GM12878 (cell line): ENCODE measurements around the gene C12orf60. TPM values are rescaled to one million over a fixed set of nuclear protein-coding genes. Genes with fewer than 3 reads are reported as not detected.

Source experiments
- ATAC-seq: fragments of 200-7000 bp; cut with Tn5 transposase; 3 replicates; pipeline ENCODE4 v1.9.1; 2020; ENCODE audit warnings: mild to moderate bottlenecking, moderate library complexity
- BruUV-seq: library from RNA; stranded (reverse); fragments of 400-500 nt; replicated peaks from 2 replicates; lab custom pipeline; 2021; lab: Mats Ljungman, UMichigan
- CTCF ChIA-PET: fragments of 300-600 bp; sonication (Branson Sonifier 250); formaldehyde crosslinking; extraction: SDS; loops from one replicate; lab custom pipeline; 2021; ENCODE audit warnings: inconsistent platforms; lab: Yijun Ruan, JAX
- POLR2A ChIA-PET: fragments of 350-600 bp; formaldehyde crosslinking; extraction: SDS; loops from one replicate; lab custom pipeline; 2021; ENCODE audit warnings: inconsistent platforms; lab: Charles Lee
- RAD21 ChIA-PET: fragments of 300-600 bp; sonication (Branson Sonifier 250); formaldehyde crosslinking; loops from one replicate; lab custom pipeline; 2023; ENCODE audit warnings: antibody characterized with exemption; ENCODE audit not compliant: unreplicated experiment; lab: Charles Lee
- SMC1A ChIA-PET: fragments of 300-600 bp; sonication (Branson Sonifier 250); formaldehyde crosslinking; loops from one replicate; lab custom pipeline; 2023; ENCODE audit not compliant: unreplicated experiment, uncharacterized antibody; lab: Charles Lee
- DNase-seq: peaks from one replicate; pipeline ENCODE4 v3.0.0-alpha.2; 2011; ENCODE audit warnings: low read depth, low spot score
- FAIRE-seq: peaks from 3 replicates; lab custom pipeline; 2011; peaks lifted over from hg19 to GRCh38; lab: Jason Lieb, UNC
- H2AFZ ChIP-seq: 2 replicates; pipeline ENCODE4 v1.6.0; 2011; ENCODE audit warnings: low read depth, low read length, control low read depth; ENCODE audit not compliant: control insufficient read depth
- H3K27ac ChIP-seq: 2 replicates; pipeline ENCODE4 v1.5.1; 2011; ENCODE audit warnings: control low read depth; ENCODE audit not compliant: control insufficient read depth, insufficient read depth
- H3K27me3 ChIP-seq, 2 experiments: replicated peaks in 1 of 2; 2 replicates each; pipeline versions ENCODE4 v1.6.0 to v1.6.1; 2011; ENCODE audit warnings: low read length in 1 of 2; ENCODE audit not compliant: control insufficient read depth in 2 of 2, insufficient read depth in 2 of 2
- H3K36me3 ChIP-seq, 2 experiments: 2 replicates each; pipeline ENCODE4 v1.5.1; 2011; ENCODE audit warnings: low read length in 1 of 2; ENCODE audit not compliant: control insufficient read depth in 2 of 2, insufficient read depth in 2 of 2
- H3K4me1 ChIP-seq: 2 replicates; pipeline ENCODE4 v1.6.1; 2011; ENCODE audit warnings: mild to moderate bottlenecking, low read length, moderate library complexity, mixed read lengths; ENCODE audit not compliant: control insufficient read depth, insufficient read depth
- H3K4me2 ChIP-seq: 2 replicates; pipeline ENCODE4 v1.6.0; 2011; ENCODE audit warnings: control low read depth; ENCODE audit not compliant: control insufficient read depth, insufficient read depth
- H3K4me3 ChIP-seq: fragments of 200-600 bp; sonication (generic); 2 replicates; pipeline ENCODE4 v1.5.1; 2016
- H3K79me2 ChIP-seq: 2 replicates; pipeline ENCODE4 v1.6.0; 2011; ENCODE audit warnings: low read length; ENCODE audit not compliant: control insufficient read depth, insufficient read depth
- H3K9ac ChIP-seq: 2 replicates; pipeline ENCODE4 v1.8.0; 2011; ENCODE audit warnings: low read length, control low read depth, mixed read lengths; ENCODE audit not compliant: control insufficient read depth, insufficient read depth
- H3K9me3 ChIP-seq: replicated peaks from 3 replicates; pipeline ENCODE4 v1.5.1; 2011; ENCODE audit warnings: mild to moderate bottlenecking, low read length; ENCODE audit not compliant: control insufficient read depth, insufficient read depth
- H4K20me1 ChIP-seq: 2 replicates; pipeline ENCODE4 v1.6.0; 2011; ENCODE audit not compliant: control insufficient read depth, insufficient read depth
- BHLHE40 ChIP-seq, 2 experiments: fragments of 450-650 bp in 1 of 2; IDR thresholded peaks; 2 replicates each; pipeline ENCODE4 v1.6.1; 2011 to 2017; ENCODE audit warnings: low read depth in 2 of 2, borderline replicate concordance in 1 of 2, improper control_type of control experiment in 1 of 2, low read length in 1 of 2, mild to moderate bottlenecking in 1 of 2
- FOXK2 ChIP-seq: fragments of 450-650 bp; IDR thresholded peaks from 2 replicates; pipeline ENCODE4 v1.6.1; 2017; ENCODE audit warnings: mild to moderate bottlenecking, moderate library complexity
- HDGF ChIP-seq: fragments of 450-650 bp; IDR thresholded peaks from 2 replicates; pipeline ENCODE4 v1.6.1; 2016; ENCODE audit warnings: antibody characterized with exemption
- STAT3 ChIP-seq: IDR thresholded peaks from 2 replicates; pipeline ENCODE4 v1.6.1; 2011; ENCODE audit warnings: low read depth, low read length, improper control_type of control experiment
- TAF1 ChIP-seq: IDR thresholded peaks from 2 replicates; pipeline ENCODE4 v1.6.1; 2011; ENCODE audit warnings: mild to moderate bottlenecking, low read depth, low read length, borderline replicate concordance
- TCF12 ChIP-seq: IDR thresholded peaks from 2 replicates; pipeline ENCODE4 v1.6.1; 2011; ENCODE audit warnings: low read depth, mild to moderate bottlenecking, low read length
- TCF3 ChIP-seq: IDR thresholded peaks from 2 replicates; pipeline ENCODE4 v1.6.1; 2012; ENCODE audit warnings: low read depth, mild to moderate bottlenecking, low read length, borderline replicate concordance; ENCODE audit not compliant: insufficient read depth
- YBX1 ChIP-seq: fragments of 450-650 bp; IDR thresholded peaks from 2 replicates; pipeline ENCODE4 v1.6.1; 2016; ENCODE audit warnings: antibody characterized with exemption
- ZBED1 ChIP-seq: IDR thresholded peaks from 2 replicates; pipeline ENCODE4 v1.6.1; 2016; ENCODE audit warnings: borderline replicate concordance
- ZNF384 ChIP-seq: IDR thresholded peaks from 2 replicates; pipeline ENCODE4 v1.6.1; 2012; ENCODE audit warnings: low read depth, mild to moderate bottlenecking, low read length, improper control_type of control experiment, borderline replicate concordance
- ZSCAN29 ChIP-seq: fragments of 450-650 bp; IDR thresholded peaks from 2 replicates; pipeline ENCODE4 v1.6.1; 2017; ENCODE audit warnings: mild to moderate bottlenecking, moderate library complexity
- WGBS: methylation state at CpG from one replicate; pipeline ENCODE4 v1.1.6; 2016; ENCODE audit warnings: low lambda C conversion rate; ENCODE audit not compliant: insufficient replicate concordance, insufficient coverage; ENCODE audit errors: missing lambda C conversion rate; 5-methylcytosine and 5-hydroxymethylcytosine counted together
- in situ Hi-C: fragments of 300-500 bp; cut with MboI; formaldehyde crosslinking; loops from 9 replicates; pipeline ENCODE4 v1.14.3; 2018; ENCODE audit warnings: mixed read lengths
- intact Hi-C: fragments of 100-400 bp; cut with micrococcal nuclease; formaldehyde crosslinking; loops from one replicate; pipeline ENCODE4 v1.14.2; 2022; ENCODE audit not compliant: unreplicated experiment
- polyA plus RNA-seq, 11 experiments: library from polyadenylated mRNA; depleted of rRNA in 4 of 11; unstranded in 6 of 11; stranded (reverse) in 5 of 11; fragments of >200 nt; fragmentation: Nextera tagmentation in 4 of 11; fragmentation: Illumina TruSeq in 1 of 11; extraction: Ambion mirVana in 4 of 11; extraction: Trizol in 1 of 11; gene quantifications; 1 replicate in 1 of 11; 2 replicates in 10 of 11; pipeline versions ENCODE4 v1.2.1 to v1.2.3, GENCODE V29; 2011 to 2016; ENCODE audit warnings: inconsistent platforms in 2 of 11, missing spikeins in 2 of 11, low read depth in 1 of 11
- total RNA-seq, 4 experiments: library from RNA; depleted of rRNA in 3 of 4; stranded (reverse); fragments of >200 nt in 3 of 4; fragmentation: Illumina TruSeq in 1 of 4; extraction: Trizol in 1 of 4; gene quantifications; 2 replicates each; pipeline versions ENCODE4 v1.2.1 to v1.2.3, GENCODE V29; 2013 to 2021
- TF ChIP-seq, protein P1 (sequence below): fragments of 450-650 bp; IDR thresholded peaks from 2 replicates; pipeline ENCODE4 v1.6.1; 2017; ENCODE audit warnings: mild to moderate bottlenecking, moderate library complexity

C12orf60 gene
- total and polyA plus RNA-seq, 10 of the 15 experiments (the other 5 are each of a cell fraction or from before 2014, with no cell fraction given) = 1.8 to 7.2 (median 3.2) TPM

DNA sequence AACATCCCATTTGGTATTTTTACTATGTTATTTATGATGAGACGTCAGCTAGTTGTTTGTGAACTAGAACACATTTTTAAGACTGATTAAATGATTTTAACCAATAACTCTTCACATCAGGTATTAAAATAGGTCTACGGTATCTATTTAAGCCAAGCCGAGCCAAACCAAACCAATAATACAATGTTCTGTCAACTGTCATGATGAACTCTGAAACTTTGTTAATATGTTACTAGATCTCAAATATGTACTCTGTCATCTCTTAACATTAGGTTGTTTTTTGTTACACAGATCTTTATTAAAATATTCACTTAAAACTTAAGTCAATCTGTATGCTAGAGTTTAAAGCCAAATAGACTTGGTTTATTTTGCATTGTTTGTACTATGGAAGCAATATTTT, 38.8 kb downstream of the C12orf60 start (continued):
- no peak for TF ChIP-seq ZNF384
- TF ChIP-seq BHLHE40 (IDR thresholded peaks at IDR 0.05; ENCODE audit: borderline replicate concordance in 1 of 2, low read depth in 2 of 2, low read length in 1 of 2) = no peak
- TF ChIP-seq FOXK2 = no peak
- TF ChIP-seq ZBED1 = no peak
- TF ChIP-seq ZSCAN29 = no peak

DNA sequence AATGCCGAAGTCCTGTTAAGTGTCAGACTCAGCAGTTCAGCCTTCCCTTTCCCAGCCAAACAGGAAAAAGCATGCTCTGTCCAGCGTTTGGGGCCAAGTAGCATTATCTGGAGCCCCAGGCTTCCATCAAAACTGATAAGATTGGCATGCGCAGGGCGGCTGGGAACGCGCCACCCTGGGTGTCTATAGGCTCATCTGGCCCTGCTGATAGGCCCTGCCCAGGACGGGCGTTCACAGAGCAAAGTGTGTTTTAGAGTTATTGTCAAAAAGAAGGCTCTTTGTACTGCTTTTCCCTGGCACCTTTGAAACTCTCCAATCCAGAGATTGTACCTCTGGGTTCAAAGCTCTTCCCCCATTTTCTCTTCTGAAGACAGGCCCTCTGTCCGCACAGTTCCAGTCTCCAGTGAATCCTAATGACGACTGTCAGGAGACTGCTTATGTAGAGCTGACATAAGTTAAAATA, 40.0 kb downstream of the C12orf60 start, which contains the start of gene ART4:
Gene ART4, minus strand, starts transcription at position 102 of the 463 bp plus-strand sequence. CDS start 413 bp downstream, outside the sequence.
- ChIA-PET SMC1A (interaction anchor here (15.6 kb wide), 1 partner anchor 153 kb away, joined by 242 read pairs; no protein-coding TSS in a partner anchor), RAD21 (interaction anchor here (1.6 to 1.9 kb wide), 2 partner anchors 152 to 154 kb away, joined by 5 to 6 read pairs; no protein-coding TSS in a partner anchor), CTCF (interaction anchor here (1.3 to 2.3 kb wide), 2 partner anchors 120 to 152 kb away, joined by 6 to 8 read pairs; no protein-coding TSS in a partner anchor), POLR2A (no interaction called here)
- Histone ChIP-seq H4K20me1 (no peaks in the 10 kb centered on the region), H3K4me2 (no peak within 1 kb of the TSS), H3K9me3 (no peaks in the 10 kb centered on the region), H3K79me2 (no peaks in the 10 kb centered on the region), H3K9ac (no peak within 1 kb of the TSS), H3K36me3 (no peaks in the 10 kb centered on the region), H3K27me3 (no peaks in the 10 kb centered on the region; a peak in 1 of 4 replicates), H3K4me3 (no peak within 1 kb of the TSS), H3K27ac (no peak within 1 kb of the TSS), H3K4me1 (no peaks in the 10 kb centered on the region), H2AFZ (no peak within 1 kb of the TSS)
- intact Hi-C loops (loop anchor here (5.0 kb wide), 1 partner anchor 379 kb away; the partner anchor contains the start of gene RERG), in situ Hi-C loops (no loop called here)
- BruUV-seq = no TSS peak
- FAIRE-seq = no peak
- ATAC-seq = no peak
- DNase-seq = no peak
- TF ChIP-seq, protein P1, sequence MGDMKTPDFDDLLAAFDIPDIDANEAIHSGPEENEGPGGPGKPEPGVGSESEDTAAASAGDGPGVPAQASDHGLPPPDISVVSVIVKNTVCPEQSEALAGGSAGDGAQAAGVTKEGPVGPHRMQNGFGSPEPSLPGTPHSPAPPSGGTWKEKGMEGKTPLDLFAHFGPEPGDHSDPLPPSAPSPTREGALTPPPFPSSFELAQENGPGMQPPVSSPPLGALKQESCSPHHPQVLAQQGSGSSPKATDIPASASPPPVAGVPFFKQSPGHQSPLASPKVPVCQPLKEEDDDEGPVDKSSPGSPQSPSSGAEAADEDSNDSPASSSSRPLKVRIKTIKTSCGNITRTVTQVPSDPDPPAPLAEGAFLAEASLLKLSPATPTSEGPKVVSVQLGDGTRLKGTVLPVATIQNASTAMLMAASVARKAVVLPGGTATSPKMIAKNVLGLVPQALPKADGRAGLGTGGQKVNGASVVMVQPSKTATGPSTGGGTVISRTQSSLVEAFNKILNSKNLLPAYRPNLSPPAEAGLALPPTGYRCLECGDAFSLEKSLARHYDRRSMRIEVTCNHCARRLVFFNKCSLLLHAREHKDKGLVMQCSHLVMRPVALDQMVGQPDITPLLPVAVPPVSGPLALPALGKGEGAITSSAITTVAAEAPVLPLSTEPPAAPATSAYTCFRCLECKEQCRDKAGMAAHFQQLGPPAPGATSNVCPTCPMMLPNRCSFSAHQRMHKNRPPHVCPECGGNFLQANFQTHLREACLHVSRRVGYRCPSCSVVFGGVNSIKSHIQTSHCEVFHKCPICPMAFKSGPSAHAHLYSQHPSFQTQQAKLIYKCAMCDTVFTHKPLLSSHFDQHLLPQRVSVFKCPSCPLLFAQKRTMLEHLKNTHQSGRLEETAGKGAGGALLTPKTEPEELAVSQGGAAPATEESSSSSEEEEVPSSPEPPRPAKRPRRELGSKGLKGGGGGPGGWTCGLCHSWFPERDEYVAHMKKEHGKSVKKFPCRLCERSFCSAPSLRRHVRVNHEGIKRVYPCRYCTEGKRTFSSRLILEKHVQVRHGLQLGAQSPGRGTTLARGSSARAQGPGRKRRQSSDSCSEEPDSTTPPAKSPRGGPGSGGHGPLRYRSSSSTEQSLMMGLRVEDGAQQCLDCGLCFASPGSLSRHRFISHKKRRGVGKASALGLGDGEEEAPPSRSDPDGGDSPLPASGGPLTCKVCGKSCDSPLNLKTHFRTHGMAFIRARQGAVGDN = no peak
- TF ChIP-seq TAF1 = no peak
- TF ChIP-seq TCF12 = no peak
- TF ChIP-seq HDGF = no peak
- TF ChIP-seq TCF3 = no peak
- TF ChIP-seq YBX1 = no peak
- no peak for TF ChIP-seq STAT3
- 77% methylated on average over 10 of the region's 10 CpGs for WGBS
